ENCODE results near the gene LBX2. TPM values are rescaled to one million over a fixed set of nuclear protein-coding genes. Genes with fewer than 3 reads are reported as not detected.

Gene LBX2
- total and polyA plus RNA-seq, 4 donors: 0.63 to 1.9 (median 1.1) TPM

GRCh38 chr2:74482801-74483674 lies 16.4 kb downstream of the LBX2 start, which contains the start of the genes CCDC142 and TTC31:
CCDC142 (minus strand) TSS chr2:74482998; CDS start chr2:74482837, 161 bp downstream.
TTC31 (plus strand) TSS chr2:74483081; CDS start chr2:74483096, 15 bp downstream.
- H3K4me3 ChIP-seq: peak within 1 kb of the TSS; percentile 86
- peaks cover 3 to 19% (median 8%) of the 10 kb centered on the region in 5 donors for H3K4me1 ChIP-seq (ENCODE audit: control insufficient read depth in 5 of 5, insufficient read depth in 5 of 5, low read length in 5 of 5)
- DNase-seq (peak; percentile 96 to 98 (median 98)), ATAC-seq (ENCODE audit: insufficient read depth, low FRiP score) (peak; percentile 97)
- peak within 1 kb of the TSS; percentile 86 to 90 for H3K27ac ChIP-seq (ENCODE audit: low read depth in 1 of 2, low read length in 1 of 2)
- 0 to 1% methylated on average over 48 to 50 of the region's 50 CpGs for WGBS, 2 donors
- H3K9me3 ChIP-seq (ENCODE audit: control insufficient read depth in 4 of 4, insufficient read depth in 3 of 4, low read length in 3 of 4): no peaks in the 10 kb centered on the region
- H3K36me3 ChIP-seq (ENCODE audit: control insufficient read depth in 4 of 4, insufficient read depth in 4 of 4, low read length in 4 of 4): peaks cover 0 to 28% (median 8%) of the 10 kb centered on the region in 4 donors
- no peaks in the 10 kb centered on the region for H3K27me3 ChIP-seq (ENCODE audit: control insufficient read depth in 3 of 3, insufficient read depth in 3 of 3, low read length in 2 of 3)
- TF ChIP-seq, protein P1, sequence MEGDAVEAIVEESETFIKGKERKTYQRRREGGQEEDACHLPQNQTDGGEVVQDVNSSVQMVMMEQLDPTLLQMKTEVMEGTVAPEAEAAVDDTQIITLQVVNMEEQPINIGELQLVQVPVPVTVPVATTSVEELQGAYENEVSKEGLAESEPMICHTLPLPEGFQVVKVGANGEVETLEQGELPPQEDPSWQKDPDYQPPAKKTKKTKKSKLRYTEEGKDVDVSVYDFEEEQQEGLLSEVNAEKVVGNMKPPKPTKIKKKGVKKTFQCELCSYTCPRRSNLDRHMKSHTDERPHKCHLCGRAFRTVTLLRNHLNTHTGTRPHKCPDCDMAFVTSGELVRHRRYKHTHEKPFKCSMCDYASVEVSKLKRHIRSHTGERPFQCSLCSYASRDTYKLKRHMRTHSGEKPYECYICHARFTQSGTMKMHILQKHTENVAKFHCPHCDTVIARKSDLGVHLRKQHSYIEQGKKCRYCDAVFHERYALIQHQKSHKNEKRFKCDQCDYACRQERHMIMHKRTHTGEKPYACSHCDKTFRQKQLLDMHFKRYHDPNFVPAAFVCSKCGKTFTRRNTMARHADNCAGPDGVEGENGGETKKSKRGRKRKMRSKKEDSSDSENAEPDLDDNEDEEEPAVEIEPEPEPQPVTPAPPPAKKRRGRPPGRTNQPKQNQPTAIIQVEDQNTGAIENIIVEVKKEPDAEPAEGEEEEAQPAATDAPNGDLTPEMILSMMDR (IDR thresholded peaks at IDR 0.05; ENCODE audit: control extremely low read depth, extremely low read depth): peak; percentile 88
- H3K9ac ChIP-seq (ENCODE audit: insufficient read depth in 1 of 2, low read length in 2 of 2): peak within 1 kb of the TSS; percentile 68 to 89

GRCh38 chr2:74481961-74482800 lies 17.2 kb downstream of the LBX2 start:
- H3K4me1 ChIP-seq (ENCODE audit: control insufficient read depth in 5 of 5, insufficient read depth in 5 of 5, low read length in 5 of 5): peaks cover 3 to 19% (median 8%) of the 10 kb centered on the region in 5 donors
- H3K36me3 ChIP-seq (ENCODE audit: control insufficient read depth in 4 of 4, insufficient read depth in 4 of 4, low read length in 4 of 4): peaks cover 0 to 30% (median 9%) of the 10 kb centered on the region in 4 donors
- DNase-seq: no peak
- H3K9ac ChIP-seq (ENCODE audit: insufficient read depth in 1 of 2, low read length in 2 of 2): peak overlapping the region; percentile 68 to 89
- peak; percentile 53 for ATAC-seq (ENCODE audit: insufficient read depth, low FRiP score)
- H3K9me3 ChIP-seq (ENCODE audit: control insufficient read depth in 4 of 4, insufficient read depth in 3 of 4, low read length in 3 of 4): no peaks in the 10 kb centered on the region
- TF ChIP-seq, protein P1 (IDR thresholded peaks at IDR 0.05; ENCODE audit: control extremely low read depth, extremely low read depth): no peak
- peak overlapping the region; percentile 86 for H3K4me3 ChIP-seq
- WGBS, 2 donors: 2 to 5% methylated on average over 50 to 80 of the region's 80 CpGs
- H3K27me3 ChIP-seq (ENCODE audit: control insufficient read depth in 3 of 3, insufficient read depth in 3 of 3, low read length in 2 of 3): no peaks in the 10 kb centered on the region
- H3K27ac ChIP-seq (ENCODE audit: low read depth in 1 of 2, low read length in 1 of 2): peak overlapping the region; percentile 86 to 90

- WGBS, 2 donors: 50 to 60% methylated on average over 3 of the region's 3 CpGs
- Histone ChIP-seq H3K4me1 (ENCODE audit: control insufficient read depth in 5 of 5, insufficient read depth in 5 of 5, low read length in 5 of 5) (peaks cover 3 to 19% (median 8%) of the 10 kb centered on the region in 5 donors), H3K36me3 (ENCODE audit: control insufficient read depth in 4 of 4, insufficient read depth in 4 of 4, low read length in 4 of 4) (peaks cover 0 to 33% (median 8%) of the 10 kb centered on the region in 4 donors), H3K27ac (ENCODE audit: low read depth in 1 of 2, low read length in 1 of 2) (peak overlapping the region in 1 of 2 donors; percentile 90), H3K4me3 (peak overlapping the region; percentile 86), H3K9me3 (ENCODE audit: control insufficient read depth in 4 of 4, insufficient read depth in 3 of 4, low read length in 3 of 4) (no peaks in the 10 kb centered on the region), H3K9ac (ENCODE audit: insufficient read depth in 1 of 2, low read length in 2 of 2) (peak overlapping the region; percentile 29 to 68), H3K27me3 (ENCODE audit: control insufficient read depth in 3 of 3, insufficient read depth in 3 of 3, low read length in 2 of 3) (no peaks in the 10 kb centered on the region)
- ATAC-seq (ENCODE audit: insufficient read depth, low FRiP score): no peak
- no peak for DNase-seq
- TF ChIP-seq, protein P1 (IDR thresholded peaks at IDR 0.05; ENCODE audit: control extremely low read depth, extremely low read depth): no peak
Observed at GRCh38 chr2:74481431-74481830, 18.0 kb downstream of the LBX2 start.

All from lung (tissue), 12 donors.